H9 (cell line): ENCODE results near the gene MAPT. TPM values are rescaled to one million over a fixed set of nuclear protein-coding genes. Genes with fewer than 3 reads are reported as not detected.

Experiments used
- DNase-seq: peaks from one replicate; pipeline ENCODE4 v3.0.0-alpha.2; 2017
- H2AFZ ChIP-seq: one replicate; pipeline ENCODE4 v1.6.1; 2013; ENCODE audit warnings: mild to moderate bottlenecking, low read length, control low read depth, moderate library complexity
- H2AK5ac ChIP-seq: 2 replicates; pipeline ENCODE4 v1.6.1; 2013; ENCODE audit warnings: low read length, control low read depth, mixed read lengths; ENCODE audit not compliant: insufficient read length
- H2BK120ac ChIP-seq: one replicate; pipeline ENCODE4 v1.6.1; 2013; ENCODE audit warnings: low read depth, mild to moderate bottlenecking, low read length, control low read depth, inconsistent platforms; ENCODE audit not compliant: poor library complexity, severe bottlenecking
- H2BK12ac ChIP-seq: 2 replicates; pipeline ENCODE4 v1.6.1; 2013; ENCODE audit warnings: low read length, control low read depth, mixed read lengths, low read depth; ENCODE audit not compliant: insufficient read length
- H2BK15ac ChIP-seq: 2 replicates; pipeline ENCODE4 v1.6.1; 2013; ENCODE audit warnings: low read depth, low read length, control low read depth
- H2BK20ac ChIP-seq: one replicate; pipeline ENCODE4 v1.6.1; 2013; ENCODE audit warnings: low read depth, mild to moderate bottlenecking, low read length, control low read depth, inconsistent platforms; ENCODE audit not compliant: poor library complexity, severe bottlenecking
- H2BK5ac ChIP-seq: 2 replicates; pipeline ENCODE4 v1.6.1; 2013; ENCODE audit warnings: low read length, control low read depth, mixed read lengths; ENCODE audit not compliant: insufficient read length
- H3K14ac ChIP-seq: 2 replicates; pipeline ENCODE4 v1.6.1; 2013; ENCODE audit warnings: low read length, control low read depth; ENCODE audit not compliant: insufficient read depth
- H3K18ac ChIP-seq: 2 replicates; pipeline ENCODE4 v1.6.1; 2013; ENCODE audit warnings: low read depth, mild to moderate bottlenecking, mixed read lengths, low read length, control low read depth; ENCODE audit not compliant: insufficient read length
- H3K23ac ChIP-seq: 2 replicates; pipeline ENCODE4 v1.6.1; 2013; ENCODE audit warnings: low read length, control low read depth, mixed read lengths, low read depth; ENCODE audit not compliant: insufficient read length
- H3K23me2 ChIP-seq: 2 replicates; pipeline ENCODE4 v1.6.1; 2013; ENCODE audit warnings: low read depth, mild to moderate bottlenecking, mixed read lengths, low read length, control low read depth; ENCODE audit not compliant: insufficient read length, poor library complexity, severe bottlenecking
- H3K27ac ChIP-seq: 2 replicates; pipeline ENCODE4 v1.5.1; 2013; ENCODE audit warnings: low read length, control low read depth, mixed read lengths, low read depth; ENCODE audit not compliant: insufficient read length
- H3K27me3 ChIP-seq: 2 replicates; pipeline ENCODE4 v1.6.1; 2013; ENCODE audit warnings: low read length, control low read depth, inconsistent platforms; ENCODE audit not compliant: insufficient read depth
- H3K4ac ChIP-seq: 2 replicates; pipeline ENCODE4 v1.6.1; 2013; ENCODE audit warnings: low read depth, mild to moderate bottlenecking, control low read depth, inconsistent platforms, low read length, moderate library complexity
- H3K4me1 ChIP-seq: 2 replicates; pipeline ENCODE4 v1.6.1; 2013; ENCODE audit warnings: low read length, control low read depth, inconsistent platforms; ENCODE audit not compliant: insufficient read depth
- H3K4me2 ChIP-seq: 2 replicates; pipeline ENCODE4 v1.6.1; 2013; ENCODE audit warnings: low read length, control low read depth, mixed read lengths; ENCODE audit not compliant: insufficient read length, insufficient read depth
- H3K56ac ChIP-seq: 2 replicates; pipeline ENCODE4 v1.6.1; 2013; ENCODE audit warnings: low read depth, mild to moderate bottlenecking, mixed read lengths, low read length, control low read depth; ENCODE audit not compliant: insufficient read length
- H3K79me1 ChIP-seq: 2 replicates; pipeline ENCODE4 v1.6.1; 2013; ENCODE audit warnings: low read depth, mild to moderate bottlenecking, moderate library complexity, low read length, control low read depth, inconsistent platforms; ENCODE audit not compliant: insufficient read depth, poor library complexity, severe bottlenecking
- H3K79me2 ChIP-seq: 2 replicates; pipeline ENCODE4 v1.6.1; 2013; ENCODE audit warnings: low read length, control low read depth, inconsistent platforms; ENCODE audit not compliant: insufficient read depth
- H3K9ac ChIP-seq: 2 replicates; pipeline ENCODE4 v1.6.1; 2013; ENCODE audit warnings: low read length, control low read depth, mixed read lengths; ENCODE audit not compliant: insufficient read length; ENCODE audit errors: extremely low read depth
- H3K9me3 ChIP-seq: one replicate; pipeline ENCODE4 v1.6.1; 2013; ENCODE audit warnings: low read depth, low read length, inconsistent platforms; ENCODE audit not compliant: control insufficient read depth
- H3T11ph ChIP-seq: one replicate; pipeline ENCODE4 v1.6.1; 2013; ENCODE audit warnings: mild to moderate bottlenecking, low read length, control low read depth, inconsistent platforms
- H4K20me1 ChIP-seq: one replicate; pipeline ENCODE4 v1.6.1; 2013; ENCODE audit not compliant: control insufficient read depth, insufficient read length, insufficient read depth
- H4K5ac ChIP-seq: 2 replicates; pipeline ENCODE4 v1.6.1; 2013; ENCODE audit warnings: low read depth, mild to moderate bottlenecking, mixed read lengths, low read length, control low read depth; ENCODE audit not compliant: insufficient read length
- H4K8ac ChIP-seq: replicated peaks from 2 replicates; pipeline ENCODE4 v1.6.1; 2013; ENCODE audit warnings: low read length, control low read depth, mixed read lengths, low read depth; ENCODE audit not compliant: insufficient read length
- H4K91ac ChIP-seq: 2 replicates; pipeline ENCODE4 v1.6.1; 2013; ENCODE audit warnings: low read depth, mild to moderate bottlenecking, moderate library complexity, mixed read lengths, low read length, control low read depth; ENCODE audit not compliant: insufficient read length
- H3K27ac Mint-ChIP-seq, 3 experiments: 2 replicates in 2 of 3; 3 replicates in 1 of 3; pipeline ENCODE4 v1.8.0; 2020 to 2021; ENCODE audit warnings: mixed read lengths in 3 of 3, mild to moderate bottlenecking in 1 of 3, moderate library complexity in 1 of 3
- H3K27me3 Mint-ChIP-seq: 2 replicates; pipeline ENCODE4 v1.8.0; 2021; ENCODE audit warnings: low read depth, mild to moderate bottlenecking, moderate library complexity, mixed read lengths
- H3K36me3 Mint-ChIP-seq, 3 experiments: 2 replicates in 2 of 3; 3 replicates in 1 of 3; pipeline ENCODE4 v1.8.0; 2020 to 2021; ENCODE audit warnings: low read depth in 3 of 3, mixed read lengths in 3 of 3; ENCODE audit not compliant: insufficient read depth in 1 of 3
- H3K4me1 Mint-ChIP-seq, 2 experiments: 2 replicates each; pipeline ENCODE4 v1.8.0; 2020; ENCODE audit warnings: mixed read lengths in 2 of 2
- H3K4me3 Mint-ChIP-seq, 2 experiments: 2 replicates in 1 of 2; 3 replicates in 1 of 2; pipeline ENCODE4 v1.8.0; 2020 to 2021; ENCODE audit warnings: mild to moderate bottlenecking in 2 of 2, mixed read lengths in 2 of 2, moderate library complexity in 1 of 2
- H3K9me3 Mint-ChIP-seq, 2 experiments: 2 replicates in 1 of 2; 3 replicates in 1 of 2; pipeline ENCODE4 v1.8.0; 2020; ENCODE audit warnings: mild to moderate bottlenecking in 2 of 2, mixed read lengths in 2 of 2, moderate library complexity in 1 of 2
- CTCF ChIP-seq: fragments of 200-600 bp; sonication (generic); conservative IDR thresholded peaks from 3 replicates; pipeline ENCODE4 v1.8.0; 2021; ENCODE audit warnings: antibody characterized with exemption, mild to moderate bottlenecking
- WGBS: extraction: QIAGEN DNeasy Blood & Tissue Kit; methylation state at CpG from one replicate; pipeline ENCODE4 v1.1.7; 2013; ENCODE audit warnings: missing lambda C conversion rate, low lambda C conversion rate, mixed read lengths; ENCODE audit not compliant: insufficient read length; ENCODE audit errors: extremely low coverage; 5-methylcytosine and 5-hydroxymethylcytosine counted together
- total RNA-seq: library from RNA; stranded (reverse); gene quantifications from 2 replicates; pipeline ENCODE4 v1.2.1, GENCODE V29; 2021

Gene MAPT
- total RNA-seq, 1 experiment from 2014 or later = 1.6 TPM

- Histone ChIP-seq H3K9ac (no peak overlapping the region), H3K27ac (no peak overlapping the region), H3K4ac (no peak overlapping the region), H2BK5ac (no peak overlapping the region), H3K4me1 (peaks cover 2% of the 10 kb centered on the region; the same call in 1 of the 2 replicates), H4K91ac (no peak overlapping the region), H3K23me2 (no peaks in the 10 kb centered on the region), H3K9me3 (no peaks in the 10 kb centered on the region), H2AK5ac (no peak overlapping the region), H4K5ac (no peak overlapping the region), H2BK15ac (no peak overlapping the region; the same call in 1 of the 2 replicates), H3K79me2 (no peaks in the 10 kb centered on the region), H3K18ac (no peak overlapping the region), H3K14ac (no peak overlapping the region; the same call in 1 of the 2 replicates), H3T11ph (no peak overlapping the region), H2BK12ac (no peak overlapping the region), H4K8ac (no peak overlapping the region), H3K56ac (no peak overlapping the region), H3K79me1 (no peaks in the 10 kb centered on the region), H2AFZ (no peak overlapping the region), H3K23ac (no peak overlapping the region), H2BK120ac (no peak overlapping the region), H3K4me2 (no peak overlapping the region), H4K20me1 (no peaks in the 10 kb centered on the region), H3K27me3 (no peaks in the 10 kb centered on the region), H2BK20ac (no peak overlapping the region)
- H3K27ac Mint-ChIP-seq = peak overlapping the region; percentile 5 to 86 (median 85); a peak in 5 of 7 replicates
- peak; percentile 71 for DNase-seq
- no peak overlapping the region for H3K4me3 Mint-ChIP-seq
- H3K9me3 Mint-ChIP-seq = no peaks in the 10 kb centered on the region
- H3K4me1 Mint-ChIP-seq = peaks cover 34 to 45% of the 10 kb centered on the region in 2 experiments
- no peaks in the 10 kb centered on the region; the same call in 1 of the 2 replicates for H3K27me3 Mint-ChIP-seq
- peak; percentile 23; the same call in 2 of the 3 replicates for TF ChIP-seq CTCF
- no CpG with 5 or more reads among the region's 17 CpGs for WGBS
- peaks cover 18 to 48% (median 41%) of the 10 kb centered on the region in 3 experiments; a peak in 6 of 7 replicates for H3K36me3 Mint-ChIP-seq
These were observed 132.1 kb downstream of the MAPT start for GRCh38 chr17:46026166-46027047.
